Hematopoietic multipotent progenitor cell (in vitro differentiated cells): ENCODE measurements around the gene EIF4G3. TPM values are rescaled to one million over a fixed set of nuclear protein-coding genes. Genes with fewer than 3 reads are reported as not detected.
"Not testable (repeated sequence)": the region's sequence is repeated elsewhere in the genome, so short reads cannot be mapped to it uniquely, and the experiment has no call there.

Experiments
- DNase-seq, 3 donors: peaks; one replicate each; pipeline ENCODE4 v3.0.0-alpha.2; 2011 to 2015; ENCODE audit warnings: low read depth in 2 of 3, low spot score in 2 of 3
- total RNA-seq: library from RNA; depleted of rRNA; stranded (reverse); fragments of >200 nt; gene quantifications from one replicate; pipeline ENCODE4 v1.2.3, GENCODE V29; 2012

The EIF4G3 gene
- total RNA-seq, 1 donor: 24.2 TPM

DNA sequence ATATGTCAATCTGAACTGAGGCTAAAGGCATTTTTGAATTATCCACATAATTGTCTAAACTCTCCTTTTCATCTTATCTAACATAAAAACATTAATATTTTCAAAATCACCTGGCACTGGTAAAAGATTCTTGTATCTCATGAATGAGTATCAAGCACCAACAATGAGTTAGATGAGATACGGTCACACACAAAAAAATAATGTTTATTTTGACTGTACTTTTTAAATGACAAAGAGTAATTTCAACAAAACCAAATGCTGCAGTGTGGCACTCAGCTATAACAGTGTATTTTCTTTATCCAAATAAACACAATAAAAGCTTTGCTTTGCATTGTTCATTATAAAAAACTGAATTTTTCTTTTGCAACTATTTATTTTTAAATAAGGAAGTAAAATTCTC, 59.5 kb downstream of the EIF4G3 start:
- DNase-seq: no peak

DNA sequence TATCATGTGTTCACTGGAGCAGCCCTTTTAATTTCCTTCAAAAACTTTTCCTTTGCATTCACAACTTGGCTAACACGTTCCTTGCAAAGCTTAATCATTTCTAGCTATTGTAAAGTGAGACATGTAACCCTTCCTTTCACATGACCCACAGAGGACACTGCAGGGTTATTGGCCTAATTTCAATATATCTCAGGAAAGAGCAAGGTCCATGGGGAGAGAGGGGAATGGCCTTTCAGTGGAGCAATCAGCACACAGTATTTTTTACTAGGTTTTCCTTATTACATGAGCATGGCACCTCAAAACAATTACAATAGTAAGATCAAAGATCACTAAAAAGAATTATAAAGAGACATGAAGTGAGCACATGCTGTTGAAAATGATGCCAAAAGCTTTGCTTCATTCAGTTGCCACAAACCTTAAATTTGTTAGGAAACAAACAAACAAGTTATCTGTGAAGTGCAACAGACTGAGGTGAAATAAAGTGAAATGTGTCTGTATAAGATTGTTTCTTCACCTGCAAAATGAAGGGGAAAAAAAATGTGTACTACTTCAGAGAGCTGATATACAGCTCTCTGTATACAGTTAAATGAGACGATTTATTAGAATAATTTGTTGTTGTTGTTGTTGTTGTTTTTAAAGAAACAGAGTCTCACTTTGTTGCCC, 61.5 kb downstream of the EIF4G3 start:
- no peak for DNase-seq

- DNase-seq: no peak
Measured at GRCh38 chr1:21114431-21114830, 62.3 kb downstream of the EIF4G3 start.

DNA sequence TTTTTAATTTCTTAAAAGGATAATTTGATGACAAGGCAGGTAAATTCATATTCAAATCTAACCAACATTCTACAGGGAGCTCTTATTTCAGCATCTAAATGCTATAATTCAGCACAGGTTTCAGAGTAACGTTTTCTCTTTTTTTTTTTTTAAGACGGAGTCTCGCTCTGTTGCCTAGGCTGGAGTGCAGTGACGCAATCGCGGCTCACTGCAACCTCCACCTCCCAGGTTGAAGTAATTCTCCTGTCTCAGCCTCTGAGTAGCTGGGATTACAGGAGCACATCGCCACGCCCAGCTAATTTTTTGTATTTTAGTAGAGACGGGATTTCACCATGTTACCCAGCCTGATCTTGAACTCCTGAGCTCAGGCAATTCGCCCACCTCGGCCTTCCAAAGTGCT, 66.5 kb downstream of the EIF4G3 start:
- DNase-seq: no peak

GRCh38 chr1:21106709-21107108, 70.0 kb downstream of the EIF4G3 start:
- DNase-seq: no peak

GRCh38 chr1:21106238-21106637, 70.5 kb downstream of the EIF4G3 start:
- no peak for DNase-seq

DNA sequence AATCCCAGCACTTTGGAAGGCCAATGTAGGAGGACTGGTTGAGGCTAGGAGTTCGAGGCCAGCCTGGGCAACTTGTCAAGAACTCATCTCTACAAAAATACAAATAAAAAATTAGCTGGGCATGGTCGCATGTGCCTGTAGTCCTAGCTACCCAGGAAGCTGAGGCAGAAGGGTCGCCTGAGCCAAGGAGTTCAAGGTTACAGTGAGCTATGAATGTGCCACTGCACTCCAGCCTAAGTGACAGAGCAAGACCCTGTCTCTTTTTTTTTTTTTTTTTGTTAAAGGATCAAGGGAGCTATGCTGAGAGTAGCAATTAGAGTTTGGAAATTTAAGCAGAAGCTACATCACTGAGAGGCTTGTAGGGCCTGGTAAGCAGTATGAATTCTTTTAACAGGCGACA, 70.9 kb downstream of the EIF4G3 start:
- DNase-seq: no peak

- no peak for DNase-seq
Measured at GRCh38 chr1:21104683-21105082, 72.0 kb downstream of the EIF4G3 start.

- DNase-seq: peak in 1 of 3 donors; percentile 48
Measured at GRCh38 chr1:21100481-21100921, 76.2 kb downstream of the EIF4G3 start.

DNA sequence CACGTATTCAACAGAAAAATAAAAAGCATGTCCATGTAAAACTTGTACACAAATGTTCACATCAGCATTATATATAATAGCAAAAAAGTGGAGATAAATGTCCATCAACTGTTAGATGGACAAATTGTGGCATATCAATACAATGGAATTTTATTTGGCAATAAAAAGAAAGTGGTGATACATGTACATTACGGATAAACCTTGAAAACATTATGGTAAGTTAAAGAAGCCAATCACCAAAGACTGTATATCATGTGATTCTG, 76.9 kb downstream of the EIF4G3 start:
- DNase-seq: no peak

DNA sequence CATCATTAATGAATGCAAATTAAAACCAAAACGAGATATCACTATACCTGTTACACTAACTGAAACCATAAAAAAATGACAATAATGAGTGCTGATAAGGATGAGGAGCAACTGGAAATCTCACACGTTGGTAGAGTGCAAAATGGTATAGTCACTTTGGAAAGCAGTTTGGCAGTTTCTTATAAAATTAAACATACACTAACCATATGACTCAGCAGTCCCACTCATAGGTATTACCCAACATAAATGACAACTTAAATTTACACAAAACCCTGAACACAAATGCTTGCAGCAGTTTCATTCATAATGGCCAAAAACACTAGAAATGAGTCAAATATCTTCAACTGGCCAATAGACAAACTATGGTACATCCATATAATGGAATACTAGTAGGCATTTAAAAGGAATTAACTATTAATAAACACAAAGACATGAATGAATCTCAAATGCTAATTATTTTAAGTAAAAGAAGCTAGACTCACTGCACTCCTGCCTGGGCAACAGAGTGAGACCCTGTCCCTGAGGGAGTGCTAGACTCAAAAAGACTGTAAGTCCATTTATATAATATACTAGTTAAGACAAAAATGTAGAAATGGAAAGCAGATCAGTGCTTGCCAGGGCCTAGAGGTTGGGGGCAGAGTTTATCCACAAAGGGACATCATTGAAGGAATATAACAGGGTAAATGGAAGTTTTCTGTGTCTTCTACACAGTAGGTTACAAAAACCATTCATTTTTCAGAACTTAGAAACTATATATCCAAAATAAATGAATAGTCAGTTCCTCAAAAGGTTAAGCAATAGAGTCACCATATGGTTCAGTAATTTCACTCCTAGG, 77.4 kb downstream of the EIF4G3 start:
- no peak for DNase-seq

DNA sequence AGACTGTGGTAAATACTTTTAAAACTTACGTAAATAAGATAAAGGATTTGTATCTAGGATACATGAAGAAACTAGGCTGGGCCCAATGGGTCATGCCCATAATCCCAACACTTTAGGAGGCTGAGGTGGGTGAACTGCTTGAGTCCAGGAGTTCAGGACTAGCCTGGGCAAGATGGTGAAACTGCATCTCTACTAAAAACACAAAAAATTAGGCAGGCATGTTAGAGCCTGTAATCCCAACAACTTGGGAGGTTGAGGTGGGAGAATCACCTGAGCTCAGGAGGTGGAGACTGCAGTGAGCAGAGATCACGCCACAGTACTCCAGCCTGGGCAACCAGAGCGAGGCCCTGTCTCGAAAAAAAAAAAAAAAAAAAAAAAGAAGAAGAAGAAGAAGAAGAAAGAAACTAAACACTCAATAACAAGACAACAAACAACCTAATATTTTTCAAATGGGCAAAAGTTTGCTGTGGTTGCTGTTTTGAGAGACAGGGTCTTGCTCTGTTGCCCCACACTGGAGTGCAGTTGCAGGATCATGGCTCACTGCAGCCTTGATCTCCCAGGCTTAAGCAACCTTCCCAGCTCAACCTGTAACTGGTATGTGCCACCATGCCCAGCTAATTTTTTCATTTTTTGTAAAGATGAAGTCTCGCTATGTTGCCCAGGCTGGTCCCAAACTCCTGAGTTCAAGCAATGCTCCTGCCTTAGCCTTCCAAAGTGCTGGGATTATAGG, 78.3 kb downstream of the EIF4G3 start:
- no peak for DNase-seq

GRCh38 chr1:21097729-21098128, 79.0 kb downstream of the EIF4G3 start:
- DNase-seq: peak in 1 of 3 donors; percentile 32

- DNase-seq: no peak
Measured at GRCh38 chr1:21095976-21096375, 80.7 kb downstream of the EIF4G3 start.

DNA sequence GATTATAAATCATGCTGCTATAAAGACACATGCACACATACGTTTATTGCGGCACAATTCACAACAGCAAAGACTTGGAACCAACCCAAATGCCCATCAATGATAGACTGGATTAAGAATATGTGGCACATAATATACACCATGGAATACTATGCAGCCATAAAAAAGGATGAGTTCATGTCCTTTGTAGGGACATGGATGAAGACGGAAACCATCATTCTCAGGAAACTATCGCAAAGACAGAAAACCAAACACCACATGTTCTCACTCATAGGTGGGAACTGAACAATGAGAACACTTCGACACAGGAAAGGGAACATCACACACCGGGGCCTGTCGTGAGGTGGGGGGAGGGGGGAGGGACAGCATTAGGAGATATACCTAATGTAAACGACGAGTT, 82.4 kb downstream of the EIF4G3 start:
- not testable (repeated sequence) for DNase-seq

GRCh38 chr1:21093271-21093958, 83.3 kb downstream of the EIF4G3 start:
- DNase-seq: not testable (repeated sequence)

GRCh38 chr1:21092545-21092944, 84.2 kb downstream of the EIF4G3 start:
- DNase-seq: not testable (repeated sequence)

DNA sequence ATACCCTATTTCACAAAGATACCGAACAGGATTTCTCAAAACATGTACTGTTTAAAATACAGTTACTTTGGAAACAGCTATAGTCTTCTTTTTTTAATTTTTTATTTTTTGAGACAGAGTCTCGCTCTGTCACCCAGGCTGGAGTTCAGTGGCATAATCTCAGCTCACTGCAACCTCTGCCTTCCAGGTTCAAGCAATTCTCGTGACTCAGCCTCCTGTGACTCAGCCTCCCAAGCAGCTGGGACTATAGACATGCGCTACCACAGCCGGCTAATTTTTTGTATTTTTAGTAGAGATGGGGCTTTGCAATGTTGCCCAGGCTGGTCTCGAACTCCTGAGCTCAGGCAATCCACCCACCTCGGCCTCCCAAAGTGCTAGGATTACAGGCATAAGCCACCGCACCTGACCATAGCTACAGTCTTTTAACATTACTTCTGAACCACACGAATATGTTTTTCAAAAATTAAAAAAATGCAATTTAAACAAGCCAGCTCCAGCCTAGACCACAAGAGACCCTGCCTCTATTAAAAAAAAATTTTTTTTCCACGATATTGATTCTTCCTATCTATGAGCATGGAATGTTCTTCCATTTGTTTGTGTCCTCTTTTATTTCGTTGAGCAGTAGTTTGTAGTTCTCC, 85.5 kb downstream of the EIF4G3 start:
- peak in 2 of 3 donors; percentile 34 to 39 for DNase-seq

DNA sequence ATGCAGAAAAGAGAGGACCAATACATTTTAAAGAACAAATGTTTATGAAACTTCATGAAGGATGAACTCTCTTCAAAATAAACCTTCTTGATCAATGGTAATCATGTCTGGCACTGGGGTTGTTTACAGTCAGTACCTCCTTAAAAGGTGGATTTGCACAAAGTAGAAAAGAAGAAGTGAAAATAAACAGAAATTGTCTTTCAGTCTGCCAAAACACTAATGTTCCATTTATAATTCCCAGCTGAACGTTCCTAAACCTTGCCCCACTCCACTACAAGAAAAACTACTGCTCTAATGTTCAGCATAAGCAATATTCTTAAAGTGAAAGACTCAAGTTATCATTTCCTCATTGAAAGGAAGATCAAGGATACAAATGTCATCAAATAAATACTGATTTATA, 86.2 kb downstream of the EIF4G3 start:
- DNase-seq: no peak

- no peak for DNase-seq
Measured at GRCh38 chr1:21089731-21090130, 87.0 kb downstream of the EIF4G3 start.

GRCh38 chr1:21089299-21089698, 87.4 kb downstream of the EIF4G3 start:
- no peak for DNase-seq
